Body of pancreas (tissue), 4 donors: ENCODE data around the gene CSNK1E. TPM values are rescaled to one million over a fixed set of nuclear protein-coding genes. Genes with fewer than 3 reads are reported as not detected.

ENCODE experiments used
- ATAC-seq: fragments of 150-250 bp; one replicate; pipeline ENCODE4 v1.9.1; 2016
- DNase-seq, 4 donors: peaks; one replicate each; pipeline ENCODE4 v3.0.0-alpha.2; 2019
- H3K27ac ChIP-seq, 4 donors: fragments of 200-600 bp; sonication (generic); 1 replicate in 3 of 4; 2 replicates in 1 of 4; pipeline versions ENCODE4 v1.5.1 to v1.6.1; 2016 to 2019; ENCODE audit warnings: mild to moderate bottlenecking in 1 of 4, mixed read lengths in 1 of 4, moderate library complexity in 1 of 4
- H3K27me3 ChIP-seq, 2 donors: fragments of 200-600 bp; sonication (generic); one replicate each; pipeline ENCODE4 v1.6.0; 2016; ENCODE audit warnings: mild to moderate bottlenecking in 1 of 2
- H3K36me3 ChIP-seq, 2 donors: fragments of 200-600 bp; sonication (generic); replicated peaks in 1 of 2; 2 replicates each; pipeline ENCODE4 v1.5.1; 2016; ENCODE audit warnings: low read depth in 2 of 2; ENCODE audit not compliant: insufficient read depth in 1 of 2
- H3K4me1 ChIP-seq: fragments of 200-600 bp; sonication (generic); one replicate; pipeline ENCODE4 v1.6.0; 2016
- H3K4me3 ChIP-seq, 2 donors: fragments of 200-600 bp; sonication (generic); 1 replicate in 1 of 2; 2 replicates in 1 of 2; pipeline ENCODE4 v1.5.1; 2016 to 2019
- H3K9me3 ChIP-seq, 3 donors: fragments of 200-600 bp; sonication (generic); 1 replicate in 2 of 3; 2 replicates in 1 of 3; pipeline ENCODE4 v1.5.1; 2016
- CTCF ChIP-seq, 7 experiments: fragments of 450-650 bp in 4 of 7; fragments of 200-600 bp in 3 of 7; sonication (generic) in 3 of 7; IDR thresholded peaks; one replicate each; pipeline ENCODE4 v1.5.1; 2016 to 2019; ENCODE audit warnings: antibody characterized with exemption in 7 of 7
- POLR2A ChIP-seq, 3 donors: fragments of 450-650 bp; IDR thresholded peaks; one replicate each; pipeline ENCODE4 v1.6.1; 2016; ENCODE audit warnings: antibody characterized with exemption in 3 of 3, mild to moderate bottlenecking in 2 of 3
- WGBS, 2 donors: methylation state at CpG; one replicate each; pipeline ENCODE4 v1.1.5; 2017; 5-methylcytosine and 5-hydroxymethylcytosine counted together
- intact Hi-C: fragments of 100-400 bp; cut with DNase I; formaldehyde crosslinking; loops from one replicate; pipeline ENCODE4 v1.15.1; 2023
- total RNA-seq, 2 donors: library from RNA; depleted of rRNA; stranded (reverse); fragments of >200 nt; gene quantifications; one replicate each; pipeline ENCODE4 v1.1.0, GENCODE V29; 2016

Gene CSNK1E
- total RNA-seq, 2 donors from 2014 or later, result 63.3 to 172 TPM

GRCh38 chr22:38269466-38269865, 47.8 kb downstream of the CSNK1E start:
- Histone ChIP-seq H3K36me3 (no peaks in the 10 kb centered on the region), H3K27me3 (no peaks in the 10 kb centered on the region), H3K9me3 (no peaks in the 10 kb centered on the region), H3K4me3 (no peak overlapping the region), H3K4me1 (peaks cover 35% of the 10 kb centered on the region), H3K27ac (no peak overlapping the region)
- WGBS, 2 donors, result 89 to 100% methylated on average over 7 of the region's 7 CpGs
- DNase-seq (no peak), ATAC-seq (no peak)
- intact Hi-C loops, result no loop called here
- TF ChIP-seq CTCF (IDR thresholded peaks at IDR 0.05) (no peak), POLR2A (IDR thresholded peaks at IDR 0.05) (no peak)

GRCh38 chr22:38267086-38267485, 50.1 kb downstream of the CSNK1E start:
- ATAC-seq (peak; percentile 38), DNase-seq (no peak)
- TF ChIP-seq POLR2A (IDR thresholded peaks at IDR 0.05) (no peak), CTCF (IDR thresholded peaks at IDR 0.05) (no peak)
- Histone ChIP-seq H3K4me1 (peaks cover 35% of the 10 kb centered on the region), H3K9me3 (no peaks in the 10 kb centered on the region), H3K36me3 (no peaks in the 10 kb centered on the region), H3K27ac (peak overlapping the region in 2 of 4 donors; percentile 16 to 32), H3K27me3 (no peaks in the 10 kb centered on the region), H3K4me3 (no peak overlapping the region)
- intact Hi-C loops, result no loop called here
- WGBS, 2 donors, result 67 to 90% methylated on average over 4 of the region's 4 CpGs

GRCh38 chr22:38266120-38266519, 51.1 kb downstream of the CSNK1E start:
- WGBS, 2 donors, result 28 to 42% methylated on average over 6 to 8 of the region's 8 CpGs
- peak in 2 of 4 donors; percentile 28 to 42 for DNase-seq
- peaks cover 32% of the 10 kb centered on the region for H3K4me1 ChIP-seq
- TF ChIP-seq POLR2A (IDR thresholded peaks at IDR 0.05) (no peak), CTCF (IDR thresholded peaks at IDR 0.05) (no peak)
- no peaks in the 10 kb centered on the region for H3K27me3 ChIP-seq
- peak overlapping the region in 2 of 4 donors; percentile 32 to 35 for H3K27ac ChIP-seq
- no peak overlapping the region for H3K4me3 ChIP-seq
- no peaks in the 10 kb centered on the region for H3K36me3 ChIP-seq
- intact Hi-C loops, result no loop called here
- no peaks in the 10 kb centered on the region for H3K9me3 ChIP-seq
- no peak for ATAC-seq

GRCh38 chr22:38264322-38264843, 52.9 kb downstream of the CSNK1E start:
- no peaks in the 10 kb centered on the region for H3K27me3 ChIP-seq
- peaks cover 31% of the 10 kb centered on the region for H3K4me1 ChIP-seq
- DNase-seq (no peak), ATAC-seq (no peak)
- no peaks in the 10 kb centered on the region for H3K36me3 ChIP-seq
- TF ChIP-seq CTCF (IDR thresholded peaks at IDR 0.05) (no peak), POLR2A (IDR thresholded peaks at IDR 0.05) (no peak)
- WGBS, 2 donors, result 84 to 85% methylated on average over 4 to 6 of the region's 6 CpGs
- intact Hi-C loops, result no loop called here
- no peak overlapping the region for H3K27ac ChIP-seq
- H3K9me3 ChIP-seq, result no peaks in the 10 kb centered on the region
- no peak overlapping the region for H3K4me3 ChIP-seq
